ENCODE measurements around the gene SLC5A7.
A peak's percentile ranks its signal among the peaks of the same experiment; 100 is the strongest.

Gene SLC5A7

GRCh38 chr2:107986278-107987217 is at the start of gene SLC5A7:
Gene SLC5A7 (plus strand): TSS chr2:107986524. CDS start chr2:107988156, 1,632 bp downstream.
- H3K27me3 ChIP-seq (ENCODE audit: insufficient read depth, low read length): peaks cover 49% of the 10 kb centered on the region
- no peaks in the 10 kb centered on the region for H3K79me2 ChIP-seq (ENCODE audit: control insufficient read depth, insufficient read depth, low read length, unreplicated experiment)
- no peak within 1 kb of the TSS for H3K4me3 ChIP-seq (ENCODE audit: low read depth, low read length)
- H3K36me3 ChIP-seq (ENCODE audit: insufficient read depth, low read length): no peaks in the 10 kb centered on the region
- no peaks in the 10 kb centered on the region for H3K4me1 ChIP-seq (ENCODE audit: control insufficient read depth, insufficient read depth, low read length, unreplicated experiment)
- no peak within 1 kb of the TSS for H3K27ac ChIP-seq (ENCODE audit: low read depth, low read length)
- no peak within 1 kb of the TSS for H2AFZ ChIP-seq (ENCODE audit: low read length, unreplicated experiment)

- no peak overlapping the region for H3K27ac ChIP-seq (ENCODE audit: low read depth, low read length)
- H2AFZ ChIP-seq (ENCODE audit: low read length, unreplicated experiment): no peak overlapping the region
- H3K79me2 ChIP-seq (ENCODE audit: control insufficient read depth, insufficient read depth, low read length, unreplicated experiment): no peaks in the 10 kb centered on the region
- no peak overlapping the region for H3K4me3 ChIP-seq (ENCODE audit: low read depth, low read length)
- no peaks in the 10 kb centered on the region for H3K27me3 ChIP-seq (ENCODE audit: insufficient read depth, low read length)
- no peaks in the 10 kb centered on the region for H3K36me3 ChIP-seq (ENCODE audit: insufficient read depth, low read length)
- no peaks in the 10 kb centered on the region for H3K4me1 ChIP-seq (ENCODE audit: control insufficient read depth, insufficient read depth, low read length, unreplicated experiment)
Measured at GRCh38 chr2:107961395-107961794, 24.9 kb upstream of the SLC5A7 start.

- Histone ChIP-seq H3K79me2 (ENCODE audit: control insufficient read depth, insufficient read depth, low read length, unreplicated experiment) (no peaks in the 10 kb centered on the region), H3K36me3 (ENCODE audit: insufficient read depth, low read length) (no peaks in the 10 kb centered on the region), H2AFZ (ENCODE audit: low read length, unreplicated experiment) (no peak overlapping the region), H3K27ac (ENCODE audit: low read depth, low read length) (no peak overlapping the region), H3K4me1 (ENCODE audit: control insufficient read depth, insufficient read depth, low read length, unreplicated experiment) (no peaks in the 10 kb centered on the region), H3K4me3 (ENCODE audit: low read depth, low read length) (no peak overlapping the region), H3K27me3 (ENCODE audit: insufficient read depth, low read length) (no peaks in the 10 kb centered on the region)
Measured at GRCh38 chr2:107964185-107964584, 22.1 kb upstream of the SLC5A7 start.

GRCh38 chr2:107984707-107985106 is 1.6 kb upstream of the SLC5A7 start:
- Histone ChIP-seq H3K4me3 (ENCODE audit: low read depth, low read length) (no peak overlapping the region), H3K36me3 (ENCODE audit: insufficient read depth, low read length) (no peaks in the 10 kb centered on the region), H3K27me3 (ENCODE audit: insufficient read depth, low read length) (peaks cover 44% of the 10 kb centered on the region), H3K27ac (ENCODE audit: low read depth, low read length) (no peak overlapping the region), H2AFZ (ENCODE audit: low read length, unreplicated experiment) (no peak overlapping the region), H3K79me2 (ENCODE audit: control insufficient read depth, insufficient read depth, low read length, unreplicated experiment) (no peaks in the 10 kb centered on the region), H3K4me1 (ENCODE audit: control insufficient read depth, insufficient read depth, low read length, unreplicated experiment) (no peaks in the 10 kb centered on the region)

GRCh38 chr2:107988108-107988507 is 1.8 kb downstream of the SLC5A7 start:
- Histone ChIP-seq H3K4me3 (ENCODE audit: low read depth, low read length) (no peak overlapping the region), H3K36me3 (ENCODE audit: insufficient read depth, low read length) (no peaks in the 10 kb centered on the region), H3K4me1 (ENCODE audit: control insufficient read depth, insufficient read depth, low read length, unreplicated experiment) (no peaks in the 10 kb centered on the region), H2AFZ (ENCODE audit: low read length, unreplicated experiment) (no peak overlapping the region), H3K27me3 (ENCODE audit: insufficient read depth, low read length) (peaks cover 49% of the 10 kb centered on the region), H3K79me2 (ENCODE audit: control insufficient read depth, insufficient read depth, low read length, unreplicated experiment) (no peaks in the 10 kb centered on the region), H3K27ac (ENCODE audit: low read depth, low read length) (no peak overlapping the region)

- peaks cover 48% of the 10 kb centered on the region for H3K27me3 ChIP-seq (ENCODE audit: insufficient read depth, low read length)
- H2AFZ ChIP-seq (ENCODE audit: low read length, unreplicated experiment): no peak overlapping the region
- H3K36me3 ChIP-seq (ENCODE audit: insufficient read depth, low read length): no peaks in the 10 kb centered on the region
- 0 out of 2 replicates have a peak overlapping the region, but pooled peaks have one; percentile 9 for H3K4me3 ChIP-seq (ENCODE audit: low read depth, low read length)
- H3K27ac ChIP-seq (ENCODE audit: low read depth, low read length): no peak overlapping the region
- H3K79me2 ChIP-seq (ENCODE audit: control insufficient read depth, insufficient read depth, low read length, unreplicated experiment): no peaks in the 10 kb centered on the region
- H3K4me1 ChIP-seq (ENCODE audit: control insufficient read depth, insufficient read depth, low read length, unreplicated experiment): no peaks in the 10 kb centered on the region
Measured at GRCh38 chr2:107989445-107989844, 3.1 kb downstream of the SLC5A7 start.

GRCh38 chr2:107990718-107991117 is 4.4 kb downstream of the SLC5A7 start:
- H3K79me2 ChIP-seq (ENCODE audit: control insufficient read depth, insufficient read depth, low read length, unreplicated experiment): no peaks in the 10 kb centered on the region
- H3K36me3 ChIP-seq (ENCODE audit: insufficient read depth, low read length): no peaks in the 10 kb centered on the region
- peaks cover 38% of the 10 kb centered on the region for H3K27me3 ChIP-seq (ENCODE audit: insufficient read depth, low read length)
- H3K4me1 ChIP-seq (ENCODE audit: control insufficient read depth, insufficient read depth, low read length, unreplicated experiment): no peaks in the 10 kb centered on the region
- H3K27ac ChIP-seq (ENCODE audit: low read depth, low read length): no peak overlapping the region
- H3K4me3 ChIP-seq (ENCODE audit: low read depth, low read length): no peak overlapping the region
- H2AFZ ChIP-seq (ENCODE audit: low read length, unreplicated experiment): no peak overlapping the region

GRCh38 chr2:107992069-107992468 is 5.7 kb downstream of the SLC5A7 start:
- peaks cover 24% of the 10 kb centered on the region for H3K27me3 ChIP-seq (ENCODE audit: insufficient read depth, low read length)
- H3K36me3 ChIP-seq (ENCODE audit: insufficient read depth, low read length): no peaks in the 10 kb centered on the region
- H3K79me2 ChIP-seq (ENCODE audit: control insufficient read depth, insufficient read depth, low read length, unreplicated experiment): no peaks in the 10 kb centered on the region
- no peak overlapping the region for H3K27ac ChIP-seq (ENCODE audit: low read depth, low read length)
- H2AFZ ChIP-seq (ENCODE audit: low read length, unreplicated experiment): no peak overlapping the region
- H3K4me1 ChIP-seq (ENCODE audit: control insufficient read depth, insufficient read depth, low read length, unreplicated experiment): no peaks in the 10 kb centered on the region
- no peak overlapping the region for H3K4me3 ChIP-seq (ENCODE audit: low read depth, low read length)

- Histone ChIP-seq H3K36me3 (ENCODE audit: insufficient read depth, low read length) (no peaks in the 10 kb centered on the region), H3K4me3 (ENCODE audit: low read depth, low read length) (no peak overlapping the region), H3K4me1 (ENCODE audit: control insufficient read depth, insufficient read depth, low read length, unreplicated experiment) (no peaks in the 10 kb centered on the region), H3K27me3 (ENCODE audit: insufficient read depth, low read length) (no peaks in the 10 kb centered on the region), H2AFZ (ENCODE audit: low read length, unreplicated experiment) (no peak overlapping the region), H3K79me2 (ENCODE audit: control insufficient read depth, insufficient read depth, low read length, unreplicated experiment) (no peaks in the 10 kb centered on the region), H3K27ac (ENCODE audit: low read depth, low read length) (no peak overlapping the region)
Measured at GRCh38 chr2:107999158-107999557, 12.8 kb downstream of the SLC5A7 start.

GRCh38 chr2:108010912-108011591 is 24.7 kb downstream of the SLC5A7 start:
- H2AFZ ChIP-seq (ENCODE audit: low read length, unreplicated experiment): no peak overlapping the region
- no peaks in the 10 kb centered on the region for H3K27me3 ChIP-seq (ENCODE audit: insufficient read depth, low read length)
- no peak overlapping the region for H3K27ac ChIP-seq (ENCODE audit: low read depth, low read length)
- no peak overlapping the region for H3K4me3 ChIP-seq (ENCODE audit: low read depth, low read length)
- no peaks in the 10 kb centered on the region for H3K4me1 ChIP-seq (ENCODE audit: control insufficient read depth, insufficient read depth, low read length, unreplicated experiment)
- no peaks in the 10 kb centered on the region for H3K36me3 ChIP-seq (ENCODE audit: insufficient read depth, low read length)
- no peaks in the 10 kb centered on the region for H3K79me2 ChIP-seq (ENCODE audit: control insufficient read depth, insufficient read depth, low read length, unreplicated experiment)

All from ACC112 (cell line).